Cardiac muscle cell (in vitro differentiated cells and primary cell): Measurements from ENCODE around the gene ZIM2. TPM values are rescaled to one million over a fixed set of nuclear protein-coding genes. Genes with fewer than 3 reads are reported as not detected.

Source experiments
- DNase-seq, 2 donors: peaks; one replicate each; pipeline versions ENCODE4 v3.0.0 to v3.0.0-alpha.2; 2010 to 2017; ENCODE audit warnings: low read depth in 1 of 2, low spot score in 1 of 2
- H3K27ac ChIP-seq: fragments of 200-600 bp; sonication (generic); 2 replicates; pipeline ENCODE4 v1.5.1; 2016
- H3K27me3 ChIP-seq: fragments of 200-600 bp; sonication (generic); 2 replicates; pipeline ENCODE4 v1.6.0; 2016; ENCODE audit warnings: control low read depth
- H3K36me3 ChIP-seq: fragments of 200-600 bp; sonication (generic); 2 replicates; pipeline ENCODE4 v1.5.1; 2016; ENCODE audit warnings: control low read depth
- H3K4me1 ChIP-seq: fragments of 200-600 bp; sonication (generic); 2 replicates; pipeline ENCODE4 v1.8.1; 2017; ENCODE audit warnings: low read depth, mild to moderate bottlenecking, mixed run types
- H3K4me3 ChIP-seq: fragments of 200-600 bp; sonication (generic); 2 replicates; pipeline ENCODE4 v1.5.1; 2016; ENCODE audit warnings: mild to moderate bottlenecking
- H3K9me3 ChIP-seq: fragments of 200-600 bp; sonication (generic); 2 replicates; pipeline ENCODE4 v1.5.1; 2017; ENCODE audit warnings: low read depth, mild to moderate bottlenecking, control low read depth
- CTCF ChIP-seq: IDR thresholded peaks from 2 replicates; pipeline ENCODE4 v1.5.1; 2012; ENCODE audit warnings: low read depth, mild to moderate bottlenecking, low read length
- polyA plus RNA-seq: library from polyadenylated mRNA; unstranded; fragments of >200 nt; fragmentation: Nextera tagmentation; extraction: Ambion mirVana; gene quantifications from 2 replicates; pipeline ENCODE4 v1.2.1, GENCODE V29; 2016
- total RNA-seq: library from RNA; depleted of rRNA; stranded (reverse); fragments of >200 nt; gene quantifications from 2 replicates; pipeline ENCODE4 v1.2.3, GENCODE V29; 2016

ZIM2 gene
- total and polyA plus RNA-seq, 2 experiments from 2014 or later, result not detected

GRCh38 chr19:56759531-56759930, 81.0 kb downstream of the ZIM2 start:
- H3K27ac ChIP-seq, result no peak overlapping the region
- H3K4me1 ChIP-seq, result no peaks in the 10 kb centered on the region
- DNase-seq, result no peak
- no peaks in the 10 kb centered on the region for H3K36me3 ChIP-seq
- H3K9me3 ChIP-seq, result peaks cover 3% of the 10 kb centered on the region
- H3K4me3 ChIP-seq, result no peak overlapping the region
- TF ChIP-seq CTCF, result no peak
- no peaks in the 10 kb centered on the region for H3K27me3 ChIP-seq

GRCh38 chr19:56751078-56751489, 89.4 kb downstream of the ZIM2 start:
- Histone ChIP-seq H3K27me3 (no peaks in the 10 kb centered on the region), H3K36me3 (no peaks in the 10 kb centered on the region), H3K4me1 (no peaks in the 10 kb centered on the region), H3K4me3 (no peak overlapping the region), H3K9me3 (no peaks in the 10 kb centered on the region), H3K27ac (no peak overlapping the region)
- TF ChIP-seq CTCF, result no peak
- DNase-seq, result peak in 1 of 2 donors; percentile 4

- H3K4me3 ChIP-seq, result no peak overlapping the region
- H3K27me3 ChIP-seq, result no peaks in the 10 kb centered on the region
Measured at GRCh38 chr19:56750658-56751057, 89.9 kb downstream of the ZIM2 start.

GRCh38 chr19:56748378-56748777, 92.1 kb downstream of the ZIM2 start:
- Histone ChIP-seq H3K9me3 (no peaks in the 10 kb centered on the region), H3K4me1 (no peaks in the 10 kb centered on the region), H3K27me3 (no peaks in the 10 kb centered on the region), H3K4me3 (no peak overlapping the region), H3K27ac (no peak overlapping the region), H3K36me3 (no peaks in the 10 kb centered on the region)
- DNase-seq, result peak in 1 of 2 donors; percentile 30
- peak; percentile 37 for TF ChIP-seq CTCF

More at GRCh38 chr19:56750658-56751057, 89.9 kb downstream of the ZIM2 start:
- no peak for DNase-seq
- H3K4me1 ChIP-seq, result no peaks in the 10 kb centered on the region
- no peak overlapping the region for H3K27ac ChIP-seq
- no peak for TF ChIP-seq CTCF
- H3K9me3 ChIP-seq, result no peaks in the 10 kb centered on the region
- no peaks in the 10 kb centered on the region for H3K36me3 ChIP-seq

GRCh38 chr19:56746367-56746766, 94.2 kb downstream of the ZIM2 start:
- no peaks in the 10 kb centered on the region for H3K36me3 ChIP-seq
- no peak overlapping the region for H3K4me3 ChIP-seq
- DNase-seq, result no peak
- H3K27me3 ChIP-seq, result no peaks in the 10 kb centered on the region
- TF ChIP-seq CTCF, result no peak
- H3K27ac ChIP-seq, result no peak overlapping the region
- H3K9me3 ChIP-seq, result no peaks in the 10 kb centered on the region
- H3K4me1 ChIP-seq, result no peaks in the 10 kb centered on the region

- no peak for DNase-seq
- H3K4me3 ChIP-seq, result no peak overlapping the region
- H3K36me3 ChIP-seq, result no peaks in the 10 kb centered on the region
- H3K9me3 ChIP-seq, result no peaks in the 10 kb centered on the region
- no peaks in the 10 kb centered on the region for H3K27me3 ChIP-seq
- no peak overlapping the region for H3K27ac ChIP-seq
- H3K4me1 ChIP-seq, result no peaks in the 10 kb centered on the region
- no peak for TF ChIP-seq CTCF
Measured at GRCh38 chr19:56740501-56740900, 100.0 kb downstream of the ZIM2 start.
